OCI-LY3 (cell line): Measurements from ENCODE around the gene HHAT.

Experiments used
- H2AFZ ChIP-seq: fragments of 200-600, 300-600 bp; shearing (Covaris generic); 2 replicates; pipeline ENCODE4 v1.6.0; 2014; ENCODE audit warnings: antibody characterized with exemption, low read depth, low read length
- H3K27ac ChIP-seq: fragments of 200-600, 300-600 bp; sonication (generic); 2 replicates; pipeline ENCODE4 v1.5.1; 2014; ENCODE audit warnings: mild to moderate bottlenecking, low read length, moderate library complexity, mixed read lengths
- H3K27me3 ChIP-seq: fragments of 200-600, 300-600 bp; sonication (generic); 2 replicates; pipeline ENCODE4 v1.6.1; 2014; ENCODE audit warnings: low read depth, low read length, mixed read lengths
- H3K36me3 ChIP-seq: fragments of 200-600, 300-600 bp; sonication (generic); replicated peaks from 2 replicates; pipeline ENCODE3; 2014; ENCODE audit warnings: low read depth, low read length, mixed read lengths
- H3K4me1 ChIP-seq: fragments of 300-600, 200-600 bp; sonication (generic); 2 replicates; pipeline ENCODE4 v1.6.1; 2014; ENCODE audit warnings: low read length, mixed read lengths
- H3K4me2 ChIP-seq: fragments of 200-600, 300-600 bp; sonication (generic); 2 replicates; pipeline ENCODE4 v1.6.1; 2014; ENCODE audit warnings: low read length, mixed read lengths
- H3K4me3 ChIP-seq: fragments of 300-600, 200-600 bp; sonication (generic); 2 replicates; pipeline ENCODE4 v1.5.1; 2014; ENCODE audit warnings: antibody characterized with exemption, mild to moderate bottlenecking, low read length, moderate library complexity
- H3K79me2 ChIP-seq: fragments of 300-600, 200-600 bp; shearing (Covaris generic); 2 replicates; pipeline ENCODE4 v1.6.1; 2014; ENCODE audit warnings: mild to moderate bottlenecking, low read length, mixed read lengths
- H3K9ac ChIP-seq: fragments of 300-600, 200-600 bp; shearing (Covaris generic); 2 replicates; pipeline ENCODE4 v1.6.0; 2014; ENCODE audit warnings: mild to moderate bottlenecking, low read length, moderate library complexity
- H3K9me3 ChIP-seq: fragments of 200-600, 300-600 bp; shearing (Covaris generic); 2 replicates; pipeline ENCODE4 v1.6.1; 2014; ENCODE audit warnings: low read length, mixed read lengths; ENCODE audit not compliant: insufficient read depth
- H4K20me1 ChIP-seq: fragments of 200-600, 300-600 bp; sonication (generic); 2 replicates; pipeline ENCODE4 v1.6.1; 2016; ENCODE audit warnings: low read length, mixed read lengths; ENCODE audit not compliant: insufficient read depth
- EZH2phosphoT487 ChIP-seq: fragments of 200-600 bp; shearing (Covaris generic); IDR thresholded peaks from 2 replicates; pipeline ENCODE4 v1.6.1; 2018; ENCODE audit warnings: antibody characterized with exemption, mixed run types, low read depth
- TF ChIP-seq, protein P1 (sequence below): fragments of 200-600, 300-600 bp; sonication (generic); IDR thresholded peaks from 2 replicates; pipeline ENCODE4 v1.5.1; 2014; ENCODE audit warnings: antibody characterized with exemption, low read length, low read depth

Gene HHAT

DNA sequence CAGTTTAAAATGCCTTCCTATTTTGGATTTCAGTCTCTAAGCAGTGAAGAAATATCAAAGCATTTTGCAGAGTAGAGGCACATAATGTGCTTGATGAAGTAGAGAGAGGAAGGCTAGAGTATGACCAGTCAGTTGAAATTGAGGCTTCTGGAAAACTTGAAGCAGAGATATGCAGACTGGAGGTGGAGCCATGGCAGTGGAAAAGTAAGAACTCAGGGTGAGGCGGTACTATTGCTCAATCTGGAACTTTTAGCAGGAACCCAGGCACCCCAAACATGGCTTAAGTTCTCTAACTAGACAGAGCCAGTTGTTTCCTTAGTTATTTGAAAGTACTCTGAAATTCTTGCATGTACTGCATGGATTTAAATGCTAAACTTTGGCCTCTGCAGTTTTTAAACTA, 288.6 kb downstream of the HHAT start:
- no peak overlapping the region for H3K27ac ChIP-seq
- TF ChIP-seq, protein P1, sequence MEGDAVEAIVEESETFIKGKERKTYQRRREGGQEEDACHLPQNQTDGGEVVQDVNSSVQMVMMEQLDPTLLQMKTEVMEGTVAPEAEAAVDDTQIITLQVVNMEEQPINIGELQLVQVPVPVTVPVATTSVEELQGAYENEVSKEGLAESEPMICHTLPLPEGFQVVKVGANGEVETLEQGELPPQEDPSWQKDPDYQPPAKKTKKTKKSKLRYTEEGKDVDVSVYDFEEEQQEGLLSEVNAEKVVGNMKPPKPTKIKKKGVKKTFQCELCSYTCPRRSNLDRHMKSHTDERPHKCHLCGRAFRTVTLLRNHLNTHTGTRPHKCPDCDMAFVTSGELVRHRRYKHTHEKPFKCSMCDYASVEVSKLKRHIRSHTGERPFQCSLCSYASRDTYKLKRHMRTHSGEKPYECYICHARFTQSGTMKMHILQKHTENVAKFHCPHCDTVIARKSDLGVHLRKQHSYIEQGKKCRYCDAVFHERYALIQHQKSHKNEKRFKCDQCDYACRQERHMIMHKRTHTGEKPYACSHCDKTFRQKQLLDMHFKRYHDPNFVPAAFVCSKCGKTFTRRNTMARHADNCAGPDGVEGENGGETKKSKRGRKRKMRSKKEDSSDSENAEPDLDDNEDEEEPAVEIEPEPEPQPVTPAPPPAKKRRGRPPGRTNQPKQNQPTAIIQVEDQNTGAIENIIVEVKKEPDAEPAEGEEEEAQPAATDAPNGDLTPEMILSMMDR: no peak
- TF ChIP-seq EZH2phosphoT487: no peak
- no peaks in the 10 kb centered on the region for H3K9me3 ChIP-seq
- no peaks in the 10 kb centered on the region for H3K36me3 ChIP-seq
- no peaks in the 10 kb centered on the region for H3K79me2 ChIP-seq
- no peak overlapping the region for H3K4me3 ChIP-seq
- H3K4me2 ChIP-seq: no peak overlapping the region
- H2AFZ ChIP-seq: no peak overlapping the region
- no peaks in the 10 kb centered on the region for H4K20me1 ChIP-seq
- no peaks in the 10 kb centered on the region for H3K4me1 ChIP-seq
- H3K27me3 ChIP-seq: peaks cover 28% of the 10 kb centered on the region
- H3K9ac ChIP-seq: no peak overlapping the region

DNA sequence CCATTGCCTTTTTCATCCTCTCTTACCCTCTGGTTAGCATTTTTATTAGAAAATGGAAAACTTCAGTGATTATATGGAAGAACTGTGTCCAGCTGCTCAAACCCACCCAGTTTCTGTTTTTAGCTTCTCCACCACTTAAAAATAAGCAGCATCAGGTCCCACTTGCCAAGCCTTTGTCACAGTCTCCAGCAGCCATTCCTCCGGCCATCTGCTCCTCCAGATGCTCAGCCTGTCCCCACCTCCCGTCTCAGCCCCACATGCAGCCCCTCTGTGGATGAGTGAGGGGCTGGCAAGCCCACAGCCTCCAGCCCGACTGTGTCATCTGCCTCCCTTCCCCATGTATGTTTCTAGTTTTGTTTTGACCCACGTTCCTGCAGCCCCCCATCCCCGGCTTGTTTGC, 289.7 kb downstream of the HHAT start:
- H3K79me2 ChIP-seq: no peaks in the 10 kb centered on the region
- no peak for TF ChIP-seq EZH2phosphoT487
- TF ChIP-seq, protein P1: no peak
- H3K27ac ChIP-seq: no peak overlapping the region
- H3K9me3 ChIP-seq: no peaks in the 10 kb centered on the region
- H3K4me2 ChIP-seq: no peak overlapping the region
- H3K36me3 ChIP-seq: no peaks in the 10 kb centered on the region
- H4K20me1 ChIP-seq: no peaks in the 10 kb centered on the region
- no peak overlapping the region for H3K4me3 ChIP-seq
- no peaks in the 10 kb centered on the region for H3K4me1 ChIP-seq
- no peak overlapping the region for H2AFZ ChIP-seq
- peaks cover 28% of the 10 kb centered on the region for H3K27me3 ChIP-seq
- H3K9ac ChIP-seq: no peak overlapping the region

DNA sequence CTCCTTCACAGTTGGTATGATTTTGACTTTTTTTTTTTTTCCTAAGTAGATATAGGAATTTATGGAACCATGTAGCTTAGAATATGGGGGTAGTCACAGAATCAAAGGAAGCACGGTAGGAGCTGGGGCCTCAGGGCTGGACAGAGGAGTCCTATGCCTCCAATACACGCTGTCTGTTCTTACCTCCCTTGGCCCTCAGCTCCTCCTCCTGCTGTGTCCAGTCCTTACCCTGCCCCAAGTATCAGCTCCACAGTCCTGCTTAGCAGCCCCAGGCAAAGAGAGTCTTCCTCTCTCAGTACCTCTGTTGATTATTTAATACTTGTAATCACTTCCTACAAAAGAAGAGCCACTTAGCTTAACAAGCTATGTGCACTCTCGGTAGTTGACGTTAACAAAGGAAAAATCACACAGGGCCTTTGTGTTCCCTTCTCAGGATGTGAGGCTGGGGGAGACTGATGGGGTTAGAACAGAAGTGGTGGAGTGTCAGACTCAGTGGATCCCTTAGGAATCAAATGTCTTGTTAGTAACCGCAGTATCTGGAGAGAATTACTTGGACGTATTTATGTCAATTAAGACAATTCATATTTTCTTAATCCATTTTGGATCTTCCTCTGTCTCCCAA, 292.3 kb downstream of the HHAT start:
- Histone ChIP-seq H3K27me3 (peaks cover 28% of the 10 kb centered on the region), H3K4me2 (no peak overlapping the region), H3K36me3 (no peaks in the 10 kb centered on the region), H3K9ac (no peak overlapping the region), H4K20me1 (no peaks in the 10 kb centered on the region), H2AFZ (no peak overlapping the region), H3K9me3 (no peaks in the 10 kb centered on the region), H3K4me1 (peaks cover 11% of the 10 kb centered on the region), H3K27ac (no peak overlapping the region), H3K79me2 (no peaks in the 10 kb centered on the region), H3K4me3 (no peak overlapping the region)
- no peak for TF ChIP-seq EZH2phosphoT487
- TF ChIP-seq, protein P1: no peak

DNA sequence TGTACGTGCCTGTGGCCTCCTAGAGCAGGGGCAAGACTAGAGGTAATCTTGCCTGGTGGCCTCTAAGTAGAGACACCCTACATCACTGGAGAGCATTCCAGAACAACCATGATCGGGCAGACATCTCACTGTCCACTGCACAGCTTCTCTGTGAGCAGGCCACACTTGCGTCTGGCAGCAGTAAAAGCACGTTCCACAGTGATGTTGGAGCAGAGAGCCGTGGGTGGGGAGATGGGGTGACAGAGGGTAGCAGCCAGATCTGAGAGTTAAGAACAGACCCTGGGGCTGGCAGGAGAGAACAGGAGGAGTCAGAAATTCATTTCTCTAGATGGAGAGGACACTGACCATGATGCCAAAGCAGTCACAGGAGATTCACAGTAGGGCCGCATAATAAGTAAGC, 293.0 kb downstream of the HHAT start:
- no peaks in the 10 kb centered on the region for H3K9me3 ChIP-seq
- H3K27me3 ChIP-seq: peaks cover 28% of the 10 kb centered on the region
- H3K4me3 ChIP-seq: no peak overlapping the region

DNA sequence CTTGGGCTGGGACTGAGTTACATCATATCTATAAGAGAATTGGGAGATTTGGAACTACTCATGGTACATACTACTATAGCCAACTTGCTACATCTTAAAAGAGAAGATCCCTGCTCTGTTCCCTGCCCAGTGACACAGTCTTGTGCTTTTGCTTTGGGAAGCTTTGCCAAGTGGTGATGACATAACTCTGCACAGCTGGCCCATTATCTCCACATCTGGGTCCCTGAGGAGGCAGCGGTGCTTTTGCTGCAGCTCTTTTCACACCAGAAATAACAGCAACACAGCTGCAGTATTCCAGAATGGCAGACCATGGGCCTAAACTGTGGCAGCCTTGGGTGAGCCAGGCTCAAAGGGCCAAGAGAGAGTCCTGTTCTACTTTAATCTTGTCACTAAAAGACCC, 296.0 kb downstream of the HHAT start:
- H4K20me1 ChIP-seq: no peaks in the 10 kb centered on the region
- H3K4me2 ChIP-seq: 0 out of 2 replicates have a peak overlapping the region, but pooled peaks have one; percentile 4
- no peaks in the 10 kb centered on the region for H3K36me3 ChIP-seq
- no peak for TF ChIP-seq EZH2phosphoT487
- TF ChIP-seq, protein P1: no peak
- no peak overlapping the region for H3K27ac ChIP-seq
- H3K4me1 ChIP-seq: peaks cover 11% of the 10 kb centered on the region
- 0 out of 2 replicates have a peak, but pooled peaks cover 4% of the 10 kb centered on the region for H3K27me3 ChIP-seq
- H3K4me3 ChIP-seq: no peak overlapping the region
- H3K79me2 ChIP-seq: no peaks in the 10 kb centered on the region
- no peak overlapping the region for H2AFZ ChIP-seq
- no peaks in the 10 kb centered on the region for H3K9me3 ChIP-seq
- no peak overlapping the region for H3K9ac ChIP-seq

More for the DNA sequence above, 293.0 kb downstream of the HHAT start:
- no peaks in the 10 kb centered on the region for H3K79me2 ChIP-seq
- peaks cover 11% of the 10 kb centered on the region for H3K4me1 ChIP-seq
- TF ChIP-seq EZH2phosphoT487: no peak
- H4K20me1 ChIP-seq: no peaks in the 10 kb centered on the region
- no peak overlapping the region for H3K9ac ChIP-seq
- no peak overlapping the region for H3K27ac ChIP-seq
- H3K4me2 ChIP-seq: no peak overlapping the region
- H3K36me3 ChIP-seq: no peaks in the 10 kb centered on the region
- no peak overlapping the region for H2AFZ ChIP-seq
